Natural killer cell treated with Interleukin-12 subunit alpha and Interleukin-12 subunit beta and Interleukin-15 and Interleukin-18, amount 100 ng/mL, for 72 hours (primary cell): ENCODE measurements around the gene SPO11. TPM values are rescaled to one million over a fixed set of nuclear protein-coding genes. Genes with fewer than 3 reads are reported as not detected.
A peak's percentile ranks its signal among the peaks of the same experiment; 100 is the strongest.

ENCODE experiments used
- ATAC-seq, 2 donors: fragments of 150-1000 bp; cut with Tn5 transposase in 1 of 2; sonication (Bioruptor Pico), chemical (Tn5 transposase) in 1 of 2; 2 replicates each; pipeline ENCODE4 v1.10.0; 2021
- DNase-seq: peaks from one replicate; pipeline ENCODE4 v3.0.0; 2022; ENCODE audit warnings: low spot score
- H3K27ac Mint-ChIP-seq, 2 donors: 1 replicate in 1 of 2; 2 replicates in 1 of 2; pipeline ENCODE4 v1.8.0; 2022; ENCODE audit warnings: mixed read lengths in 2 of 2, mild to moderate bottlenecking in 1 of 2, moderate library complexity in 1 of 2
- H3K27me3 Mint-ChIP-seq, 2 donors: 1 replicate in 1 of 2; 2 replicates in 1 of 2; pipeline ENCODE4 v1.8.0; 2022; ENCODE audit warnings: mixed read lengths in 2 of 2
- H3K36me3 Mint-ChIP-seq: one replicate; pipeline ENCODE4 v1.8.0; 2022; ENCODE audit warnings: mixed read lengths
- H3K4me1 Mint-ChIP-seq, 2 donors: 1 replicate in 1 of 2; 2 replicates in 1 of 2; pipeline ENCODE4 v1.8.0; 2022; ENCODE audit warnings: low read depth in 2 of 2, mixed read lengths in 2 of 2, mild to moderate bottlenecking in 1 of 2
- H3K4me3 Mint-ChIP-seq: one replicate; pipeline ENCODE4 v1.8.0; 2022; ENCODE audit warnings: mixed read lengths
- H3K9me3 Mint-ChIP-seq: 2 replicates; pipeline ENCODE4 v1.8.0; 2022; ENCODE audit warnings: mixed read lengths
- total RNA-seq, 2 donors: library from RNA; stranded (reverse); gene quantifications; one replicate each; pipeline ENCODE4 v1.2.3, GENCODE V29; 2022

Gene SPO11
- total RNA-seq, 2 donors from 2014 or later = not detected

DNA sequence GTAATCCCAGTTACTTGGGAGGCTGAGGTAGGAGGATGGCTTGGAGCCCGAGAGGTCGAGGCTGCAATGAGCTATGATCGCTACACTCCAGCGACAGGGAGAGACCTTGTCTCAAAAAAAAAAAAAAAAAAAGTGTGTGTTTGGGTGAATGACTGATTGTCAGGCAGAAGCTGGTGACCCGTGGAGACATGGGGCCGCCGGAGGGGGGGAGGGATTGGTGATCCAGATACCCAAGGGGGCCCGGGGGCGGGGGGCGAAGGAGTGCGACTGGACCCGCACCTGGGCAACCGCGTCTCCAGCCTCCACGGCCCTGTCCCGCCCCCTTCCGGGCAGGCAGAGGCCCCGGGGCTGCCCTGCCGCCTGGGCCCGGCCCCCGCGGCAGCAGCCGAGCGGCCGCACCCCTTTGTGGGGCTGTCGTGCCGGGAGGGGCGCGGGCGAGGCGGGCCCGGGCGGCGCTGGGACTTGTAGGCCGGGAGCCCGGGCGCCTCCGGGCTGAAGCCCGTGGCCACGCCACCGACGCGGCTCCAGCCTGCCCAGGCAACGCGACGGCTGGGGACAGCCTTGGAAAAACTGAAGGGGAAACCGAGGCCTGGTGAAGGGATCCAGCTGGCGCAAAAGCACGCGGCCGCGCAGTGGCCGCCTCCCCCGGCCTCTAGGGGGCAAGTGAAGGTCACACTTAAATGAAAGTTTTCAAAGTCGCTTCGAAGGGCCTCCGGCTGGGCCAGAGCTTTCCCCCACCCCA lies 59.5 kb downstream of the SPO11 start:
- Mint-ChIP-seq H3K27me3 (no peaks in the 10 kb centered on the region), H3K4me3 (peak overlapping the region; percentile 83), H3K27ac (peak overlapping the region; percentile 77 to 86), H3K9me3 (no peaks in the 10 kb centered on the region), H3K4me1 (peaks cover 36 to 41% of the 10 kb centered on the region in 2 donors), H3K36me3 (peaks cover 5% of the 10 kb centered on the region)
- peak; percentile 18 to 42 for ATAC-seq
- DNase-seq = peak; percentile 70

DNA sequence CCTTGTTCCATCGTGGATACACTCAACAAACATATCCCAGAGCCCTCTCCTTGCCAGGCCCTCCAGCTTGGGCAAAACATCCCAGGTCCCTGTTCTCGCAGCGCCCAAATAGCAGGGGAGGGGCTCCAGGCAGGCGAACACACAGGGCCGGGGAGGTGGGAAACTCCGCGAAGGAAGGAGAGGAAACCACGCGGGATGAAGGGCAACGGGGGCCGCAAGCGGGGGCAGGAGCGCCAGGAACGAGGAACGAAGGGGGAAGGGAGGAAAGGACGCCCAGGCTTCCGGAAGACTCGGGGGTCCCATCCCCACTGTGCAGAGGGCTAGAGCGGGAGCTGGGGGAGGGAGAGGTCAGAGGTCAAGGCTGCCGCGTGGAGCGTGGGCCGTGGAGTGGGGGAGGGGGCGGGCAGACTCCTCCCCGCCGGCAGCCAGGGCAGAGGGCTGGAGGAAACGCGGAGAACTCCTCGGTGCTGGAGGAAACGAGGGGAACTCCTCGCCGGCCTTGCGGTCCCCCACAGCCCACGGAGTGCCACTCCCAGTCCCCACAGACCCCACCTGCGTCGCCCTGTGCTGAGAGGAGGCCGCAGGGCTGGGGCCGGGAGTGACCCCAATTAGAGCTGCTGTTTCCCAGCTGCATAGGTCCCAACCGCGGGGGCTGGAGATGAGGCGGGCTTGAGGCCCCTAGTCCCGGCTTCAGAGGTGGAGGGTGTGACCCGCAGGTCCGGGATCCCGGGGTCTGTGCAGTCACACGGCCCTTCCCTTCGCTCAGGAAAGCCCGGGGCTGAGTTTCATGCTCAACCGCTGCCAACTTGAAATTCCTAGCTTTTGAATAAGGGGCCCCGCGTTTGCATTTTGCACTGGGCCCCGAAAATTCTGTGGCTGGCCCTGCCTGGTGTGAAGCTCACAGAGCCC lies 60.3 kb downstream of the SPO11 start:
- no peaks in the 10 kb centered on the region for H3K27me3 Mint-ChIP-seq
- no peaks in the 10 kb centered on the region for H3K9me3 Mint-ChIP-seq
- H3K36me3 Mint-ChIP-seq = peaks cover 5% of the 10 kb centered on the region
- no peak for DNase-seq
- peaks cover 37 to 42% of the 10 kb centered on the region in 2 donors for H3K4me1 Mint-ChIP-seq
- peak; percentile 3 to 11 for ATAC-seq
- H3K27ac Mint-ChIP-seq = peak overlapping the region; percentile 79 to 86
- peak overlapping the region; percentile 83 for H3K4me3 Mint-ChIP-seq

DNA sequence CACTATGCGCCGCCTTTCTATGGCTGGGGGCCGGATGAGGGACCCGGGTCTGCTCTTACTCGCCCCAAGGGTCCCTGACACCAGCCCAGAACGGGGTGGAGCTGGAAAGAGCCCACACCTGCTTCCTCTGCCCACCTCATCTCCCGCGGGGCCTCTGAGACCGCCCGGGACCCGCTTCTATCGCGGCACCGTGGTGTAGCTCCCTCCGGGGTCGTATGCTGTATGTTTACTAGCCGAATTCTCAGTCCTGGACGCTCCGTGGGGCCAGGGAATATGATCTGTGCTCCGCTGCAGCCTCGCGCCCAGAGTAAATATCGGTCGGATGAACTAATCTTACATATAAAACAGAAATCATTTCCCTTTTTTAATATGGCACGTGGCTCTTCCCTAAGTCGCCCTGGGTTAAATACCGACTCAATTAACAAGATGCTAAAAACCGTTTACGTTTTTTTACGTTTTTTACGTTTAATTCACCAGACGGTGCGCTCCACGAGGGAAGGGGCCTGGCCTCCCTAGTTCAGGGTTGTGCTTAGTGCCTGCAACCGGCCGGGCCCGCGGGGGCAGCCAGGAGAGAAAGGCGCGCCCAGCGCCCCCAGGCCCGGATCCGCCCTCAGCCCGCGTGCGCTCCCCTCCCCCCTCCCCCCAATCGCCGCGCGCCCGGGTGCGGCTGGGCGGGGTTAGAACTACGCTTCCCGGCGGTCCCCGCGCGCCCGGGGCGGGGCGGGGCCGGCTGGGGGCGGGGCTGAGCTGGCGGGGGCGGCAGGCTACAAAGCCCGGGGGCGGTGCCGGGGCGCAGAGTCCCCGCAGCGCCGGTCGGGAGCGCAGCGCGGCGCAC lies 61.2 kb downstream of the SPO11 start, which contains the start of gene RBM38:
RBM38 (plus strand) TSS at position 793 of the 835 bp plus-strand sequence. CDS start 186 bp downstream, outside the sequence.
- H3K27ac Mint-ChIP-seq = peak within 1 kb of the TSS; percentile 79
- H3K9me3 Mint-ChIP-seq = no peaks in the 10 kb centered on the region
- peaks cover 34 to 44% of the 10 kb centered on the region in 2 donors for H3K4me1 Mint-ChIP-seq
- H3K36me3 Mint-ChIP-seq = peaks cover 5% of the 10 kb centered on the region
- peak within 1 kb of the TSS; percentile 93 for H3K4me3 Mint-ChIP-seq
- ATAC-seq = peak; percentile 89 to 92
- no peaks in the 10 kb centered on the region for H3K27me3 Mint-ChIP-seq
- DNase-seq = peak; percentile 84

DNA sequence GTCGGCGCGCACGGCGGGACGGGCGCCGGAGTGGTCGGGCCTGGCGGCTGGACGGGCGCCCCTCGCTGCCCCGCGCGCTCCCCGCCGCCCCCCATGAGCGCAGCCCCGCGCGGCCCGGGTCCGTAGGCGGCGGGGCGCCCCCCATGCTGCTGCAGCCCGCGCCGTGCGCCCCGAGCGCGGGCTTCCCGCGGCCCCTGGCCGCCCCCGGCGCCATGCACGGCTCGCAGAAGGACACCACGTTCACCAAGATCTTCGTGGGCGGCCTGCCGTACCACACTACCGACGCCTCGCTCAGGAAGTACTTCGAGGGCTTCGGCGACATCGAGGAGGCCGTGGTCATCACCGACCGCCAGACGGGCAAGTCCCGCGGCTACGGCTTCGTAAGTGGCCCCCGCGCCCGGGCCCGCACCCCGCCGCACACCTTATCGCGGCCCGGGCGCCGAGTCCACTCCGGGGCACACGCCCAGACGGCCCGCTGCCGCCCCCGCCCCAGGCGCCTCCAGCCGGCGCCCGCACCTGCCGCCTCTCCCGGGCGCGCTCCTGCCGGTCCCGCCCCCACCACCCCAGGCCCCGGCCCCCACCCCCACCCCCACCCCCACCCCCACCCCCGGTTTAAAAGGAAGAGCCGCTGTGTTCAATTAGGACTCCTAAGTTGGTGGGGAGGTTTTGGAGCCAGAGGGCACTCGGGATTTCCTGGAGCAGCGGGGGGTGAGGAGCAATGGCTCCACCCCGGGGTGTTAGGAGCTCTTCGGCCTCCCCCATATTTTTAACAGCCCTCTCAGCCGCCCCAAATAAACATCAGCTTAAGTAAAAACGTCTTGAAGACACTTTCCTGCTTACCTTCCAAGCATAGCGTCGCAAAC lies 62.1 kb downstream of the SPO11 start:
- ATAC-seq = peak; percentile 2 to 44
- H3K9me3 Mint-ChIP-seq = no peaks in the 10 kb centered on the region

DNA sequence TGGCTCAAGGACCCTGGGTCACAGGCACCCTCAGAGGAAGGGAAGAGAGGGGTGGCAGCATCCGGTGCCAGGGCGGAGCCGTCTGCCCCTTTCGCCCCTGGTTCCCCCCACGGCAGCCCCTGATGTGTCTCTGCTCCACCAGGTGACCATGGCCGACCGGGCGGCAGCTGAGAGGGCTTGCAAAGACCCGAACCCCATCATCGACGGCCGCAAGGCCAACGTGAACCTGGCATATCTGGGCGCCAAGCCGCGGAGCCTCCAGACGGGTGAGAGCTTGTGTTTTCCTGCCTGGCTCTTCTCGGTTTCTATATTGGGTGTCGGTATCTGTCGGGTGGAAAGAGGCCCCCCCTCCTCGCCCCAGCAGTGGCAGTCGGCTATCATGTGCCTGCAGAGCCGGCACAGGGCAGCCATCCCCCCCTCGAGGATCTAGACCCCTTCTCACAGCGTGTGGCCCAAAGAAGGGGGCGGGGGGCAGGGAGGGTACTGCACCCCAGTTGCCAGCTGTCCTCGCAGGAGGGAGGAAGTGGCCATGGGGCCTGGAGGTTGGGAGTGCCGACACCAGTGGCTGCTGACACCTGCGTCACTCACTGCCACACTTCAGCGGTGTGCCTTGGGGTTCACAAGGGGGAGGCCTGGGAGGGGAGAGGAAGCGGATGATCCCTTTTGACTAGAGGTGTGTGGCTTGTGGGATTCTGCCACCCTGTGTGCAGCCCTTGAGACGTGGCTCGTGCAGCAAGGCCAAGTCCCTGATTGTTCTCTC lies 63.1 kb downstream of the SPO11 start:
- Mint-ChIP-seq H3K9me3 (no peaks in the 10 kb centered on the region), H3K36me3 (peaks cover 5% of the 10 kb centered on the region), H3K4me1 (peaks cover 47 to 62% of the 10 kb centered on the region in 2 donors), H3K4me3 (peak overlapping the region; percentile 93), H3K27me3 (no peaks in the 10 kb centered on the region), H3K27ac (peak overlapping the region; percentile 79)
- ATAC-seq (peak; percentile 70 to 72), DNase-seq (peak; percentile 86)

More for the DNA sequence above, 62.1 kb downstream of the SPO11 start:
- DNase-seq = no peak
- Mint-ChIP-seq H3K27ac (peak overlapping the region; percentile 79), H3K4me1 (peaks cover 39 to 51% of the 10 kb centered on the region in 2 donors), H3K36me3 (peaks cover 5% of the 10 kb centered on the region), H3K4me3 (peak overlapping the region; percentile 93), H3K27me3 (no peaks in the 10 kb centered on the region)

Other genes with a start within 250 kb of the SPO11 start
- not detected for gene BMP7, start 63.2 kb upstream of the SPO11 start, total RNA-seq
- gene RAE1, start 21.5 kb downstream of the SPO11 start, total RNA-seq = 10 to 100 TPM; 43.6 to 86.0 TPM
- gene RBM38, start 61.6 kb downstream of the SPO11 start, total RNA-seq = 10 to 100 TPM; 18.3 to 29.2 TPM
- not detected for gene CTCFL, start 195.3 kb downstream of the SPO11 start, total RNA-seq
- gene PCK1, start 231.3 kb downstream of the SPO11 start, total RNA-seq = not detected